GM12878 (cell line): ENCODE data around the gene RBM15. TPM values are rescaled to one million over a fixed set of nuclear protein-coding genes. Genes with fewer than 3 reads are reported as not detected.

ENCODE experiments used
- BHLHE40 ChIP-seq, 2 experiments: fragments of 450-650 bp in 1 of 2; IDR thresholded peaks; 2 replicates each; pipeline ENCODE4 v1.6.1; 2011 to 2017; ENCODE audit warnings: low read depth in 2 of 2, borderline replicate concordance in 1 of 2, improper control_type of control experiment in 1 of 2, low read length in 1 of 2, mild to moderate bottlenecking in 1 of 2
- BMI1 ChIP-seq: fragments of 450-650 bp; IDR thresholded peaks from 2 replicates; pipeline ENCODE4 v1.6.1; 2016; ENCODE audit warnings: mild to moderate bottlenecking, moderate library complexity, borderline replicate concordance
- CBFB ChIP-seq: IDR thresholded peaks from 2 replicates; pipeline ENCODE4 v1.6.1; 2016; ENCODE audit warnings: antibody characterized with exemption, low read depth
- DPF2 ChIP-seq: fragments of 450-650 bp; IDR thresholded peaks from 2 replicates; pipeline ENCODE4 v1.6.1; 2017; ENCODE audit warnings: mild to moderate bottlenecking
- EED ChIP-seq: sonication (generic); IDR thresholded peaks from 2 replicates; pipeline ENCODE4 v1.6.1; 2016; ENCODE audit warnings: antibody characterized with exemption, low read depth
- EP300 ChIP-seq, 2 experiments: fragments of 150-350 bp in 1 of 2; IDR thresholded peaks; 2 replicates each; pipeline ENCODE4 v1.6.1; 2011 to 2012; ENCODE audit warnings: low read depth in 2 of 2, low read length in 2 of 2, borderline replicate concordance in 1 of 2, improper control_type of control experiment in 1 of 2, inconsistent platforms in 1 of 2; ENCODE audit not compliant: control insufficient read depth in 1 of 2
- HCFC1 ChIP-seq: fragments of 150-350 bp; IDR thresholded peaks from 2 replicates; pipeline ENCODE4 v1.6.1; 2014; ENCODE audit warnings: low read length
- HDAC6 ChIP-seq: fragments of 200-600 bp; sonication (generic); IDR thresholded peaks from one replicate; pipeline ENCODE4 v1.8.0; 2017; ENCODE audit warnings: antibody characterized with exemption; ENCODE audit not compliant: unreplicated experiment
- IKZF1 ChIP-seq: fragments of 450-650 bp; conservative IDR thresholded peaks from 2 replicates; pipeline ENCODE4 v1.6.1; 2017; ENCODE audit warnings: antibody characterized with exemption, mild to moderate bottlenecking
- KLF5 ChIP-seq: fragments of 450-650 bp; IDR thresholded peaks from 2 replicates; pipeline ENCODE4 v1.6.1; 2014; ENCODE audit warnings: mild to moderate bottlenecking; ENCODE audit not compliant: partially characterized antibody
- NR2C2 ChIP-seq: IDR thresholded peaks from 2 replicates; pipeline ENCODE4 v1.6.1; 2011; ENCODE audit warnings: borderline replicate concordance, low read depth; ENCODE audit not compliant: control insufficient read depth, insufficient read length
- NR2F1 ChIP-seq: fragments of 450-650 bp; conservative IDR thresholded peaks from 2 replicates; pipeline ENCODE4 v1.6.1; 2017; ENCODE audit warnings: mild to moderate bottlenecking
- NRF1 ChIP-seq: conservative IDR thresholded peaks from 2 replicates; pipeline ENCODE4 v1.6.1; 2011; ENCODE audit warnings: mild to moderate bottlenecking, low read depth, low read length, improper control_type of control experiment
- PKNOX1 ChIP-seq: fragments of 450-650 bp; IDR thresholded peaks from 2 replicates; pipeline ENCODE4 v1.6.1; 2016; ENCODE audit warnings: mild to moderate bottlenecking
- POU2F2 ChIP-seq: IDR thresholded peaks from 3 replicates; pipeline ENCODE4 v1.6.1; 2011; ENCODE audit warnings: low read depth, mild to moderate bottlenecking, low read length, borderline replicate concordance
- RB1 ChIP-seq: fragments of 450-650 bp; formaldehyde crosslinking; IDR thresholded peaks from 2 replicates; pipeline ENCODE4 v1.6.1; 2017; ENCODE audit warnings: mild to moderate bottlenecking, borderline replicate concordance
- SMC3 ChIP-seq: IDR thresholded peaks from 2 replicates; pipeline ENCODE4 v1.6.1; 2011; ENCODE audit warnings: low read length, improper control_type of control experiment, borderline replicate concordance
- STAT3 ChIP-seq: IDR thresholded peaks from 2 replicates; pipeline ENCODE4 v1.6.1; 2011; ENCODE audit warnings: low read depth, low read length, improper control_type of control experiment
- TCF3 ChIP-seq: IDR thresholded peaks from 2 replicates; pipeline ENCODE4 v1.6.1; 2012; ENCODE audit warnings: low read depth, mild to moderate bottlenecking, low read length, borderline replicate concordance; ENCODE audit not compliant: insufficient read depth
- WRNIP1 ChIP-seq: IDR thresholded peaks from 2 replicates; pipeline ENCODE4 v1.6.1; 2011; ENCODE audit warnings: low read depth, low read length, improper control_type of control experiment, borderline replicate concordance
- ZBED1 ChIP-seq: IDR thresholded peaks from 2 replicates; pipeline ENCODE4 v1.6.1; 2016; ENCODE audit warnings: borderline replicate concordance
- ZNF217 ChIP-seq: fragments of 450-650 bp; IDR thresholded peaks from 2 replicates; pipeline ENCODE4 v1.6.1; 2017; ENCODE audit warnings: antibody characterized with exemption, mild to moderate bottlenecking
- ZNF622 ChIP-seq: fragments of 450-650 bp; IDR thresholded peaks from 2 replicates; pipeline ENCODE4 v1.6.1; 2017; ENCODE audit warnings: mild to moderate bottlenecking, inconsistent platforms
- ZSCAN29 ChIP-seq: fragments of 450-650 bp; IDR thresholded peaks from 2 replicates; pipeline ENCODE4 v1.6.1; 2017; ENCODE audit warnings: mild to moderate bottlenecking, moderate library complexity
- polyA plus RNA-seq, 11 experiments: library from polyadenylated mRNA; depleted of rRNA in 4 of 11; unstranded in 6 of 11; stranded (reverse) in 5 of 11; fragments of >200 nt; fragmentation: Nextera tagmentation in 4 of 11; fragmentation: Illumina TruSeq in 1 of 11; extraction: Ambion mirVana in 4 of 11; extraction: Trizol in 1 of 11; gene quantifications; 1 replicate in 1 of 11; 2 replicates in 10 of 11; pipeline versions ENCODE4 v1.2.1 to v1.2.3, GENCODE V29; 2011 to 2016; ENCODE audit warnings: inconsistent platforms in 2 of 11, missing spikeins in 2 of 11, low read depth in 1 of 11
- total RNA-seq, 4 experiments: library from RNA; depleted of rRNA in 3 of 4; stranded (reverse); fragments of >200 nt in 3 of 4; fragmentation: Illumina TruSeq in 1 of 4; extraction: Trizol in 1 of 4; gene quantifications; 2 replicates each; pipeline versions ENCODE4 v1.2.1 to v1.2.3, GENCODE V29; 2013 to 2021
- TF ChIP-seq, protein P1 (sequence below): fragments of 450-650 bp; IDR thresholded peaks from 2 replicates; pipeline ENCODE4 v1.6.1; 2018; ENCODE audit warnings: borderline replicate concordance, mild to moderate bottlenecking; ENCODE audit not compliant: partially characterized antibody
- TF ChIP-seq, protein P2 (sequence below), 3 experiments: IDR thresholded peaks in 2 of 3; conservative IDR thresholded peaks in 1 of 3; 2 replicates each; pipeline ENCODE4 v1.5.1; 2011; ENCODE audit warnings: low read depth in 3 of 3, low read length in 3 of 3, mild to moderate bottlenecking in 3 of 3, control low read depth in 2 of 3, moderate library complexity in 2 of 3, inconsistent platforms in 1 of 3, mixed read lengths in 1 of 3; ENCODE audit not compliant: control insufficient read depth in 2 of 3, insufficient read depth in 1 of 3; ENCODE audit errors: extremely low read depth in 1 of 3
- TF ChIP-seq, protein P3 (sequence below): IDR thresholded peaks from 2 replicates; pipeline ENCODE4 v1.6.1; 2011; ENCODE audit warnings: low read depth, low read length, improper control_type of control experiment, borderline replicate concordance

Gene RBM15
- total and polyA plus RNA-seq, 10 of the 15 experiments (the other 5 are each of a cell fraction or from before 2014, with no cell fraction given) = 3.1 to 63.2 (median 26.7) TPM

DNA sequence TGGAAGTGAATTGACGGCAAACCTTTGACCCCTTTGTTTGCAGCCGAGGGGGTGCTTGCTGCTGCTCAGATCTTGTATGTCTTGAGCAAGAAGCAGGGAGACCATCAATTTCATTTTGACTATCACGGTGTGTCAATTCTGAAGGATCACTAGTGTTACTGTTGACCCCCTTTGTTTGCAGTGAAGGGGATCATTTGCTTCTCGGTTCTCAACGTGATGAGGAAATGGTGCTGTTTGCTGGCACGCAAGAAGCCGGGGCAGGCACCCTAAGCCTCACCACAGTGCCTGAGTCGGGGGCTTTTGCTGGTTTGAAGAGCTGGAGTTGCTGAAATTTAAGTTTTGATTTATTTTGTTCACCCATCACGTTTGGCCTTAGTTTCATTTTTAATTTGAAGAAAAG, 7.5 kb downstream of the RBM15 start (continued):
- TF ChIP-seq, protein P1, sequence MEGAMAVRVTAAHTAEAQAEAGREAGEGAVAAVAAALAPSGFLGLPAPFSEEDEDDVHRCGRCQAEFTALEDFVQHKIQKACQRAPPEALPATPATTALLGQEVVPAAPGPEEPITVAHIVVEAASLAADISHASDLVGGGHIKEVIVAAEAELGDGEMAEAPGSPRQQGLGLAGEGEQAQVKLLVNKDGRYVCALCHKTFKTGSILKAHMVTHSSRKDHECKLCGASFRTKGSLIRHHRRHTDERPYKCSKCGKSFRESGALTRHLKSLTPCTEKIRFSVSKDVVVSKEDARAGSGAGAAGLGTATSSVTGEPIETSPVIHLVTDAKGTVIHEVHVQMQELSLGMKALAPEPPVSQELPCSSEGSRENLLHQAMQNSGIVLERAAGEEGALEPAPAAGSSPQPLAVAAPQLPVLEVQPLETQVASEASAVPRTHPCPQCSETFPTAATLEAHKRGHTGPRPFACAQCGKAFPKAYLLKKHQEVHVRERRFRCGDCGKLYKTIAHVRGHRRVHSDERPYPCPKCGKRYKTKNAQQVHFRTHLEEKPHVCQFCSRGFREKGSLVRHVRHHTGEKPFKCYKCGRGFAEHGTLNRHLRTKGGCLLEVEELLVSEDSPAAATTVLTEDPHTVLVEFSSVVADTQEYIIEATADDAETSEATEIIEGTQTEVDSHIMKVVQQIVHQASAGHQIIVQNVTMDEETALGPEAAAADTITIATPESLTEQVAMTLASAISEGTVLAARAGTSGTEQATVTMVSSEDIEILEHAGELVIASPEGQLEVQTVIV = no peak
- TF ChIP-seq ZNF217 = no peak
- TF ChIP-seq NR2C2 = no peak
- no peak for TF ChIP-seq KLF5
- no peak for TF ChIP-seq BMI1
- no peak for TF ChIP-seq CBFB
- no peak for TF ChIP-seq BHLHE40 (IDR thresholded peaks at IDR 0.05; ENCODE audit: borderline replicate concordance in 1 of 2, low read depth in 2 of 2, low read length in 1 of 2)
- TF ChIP-seq, protein P2, sequence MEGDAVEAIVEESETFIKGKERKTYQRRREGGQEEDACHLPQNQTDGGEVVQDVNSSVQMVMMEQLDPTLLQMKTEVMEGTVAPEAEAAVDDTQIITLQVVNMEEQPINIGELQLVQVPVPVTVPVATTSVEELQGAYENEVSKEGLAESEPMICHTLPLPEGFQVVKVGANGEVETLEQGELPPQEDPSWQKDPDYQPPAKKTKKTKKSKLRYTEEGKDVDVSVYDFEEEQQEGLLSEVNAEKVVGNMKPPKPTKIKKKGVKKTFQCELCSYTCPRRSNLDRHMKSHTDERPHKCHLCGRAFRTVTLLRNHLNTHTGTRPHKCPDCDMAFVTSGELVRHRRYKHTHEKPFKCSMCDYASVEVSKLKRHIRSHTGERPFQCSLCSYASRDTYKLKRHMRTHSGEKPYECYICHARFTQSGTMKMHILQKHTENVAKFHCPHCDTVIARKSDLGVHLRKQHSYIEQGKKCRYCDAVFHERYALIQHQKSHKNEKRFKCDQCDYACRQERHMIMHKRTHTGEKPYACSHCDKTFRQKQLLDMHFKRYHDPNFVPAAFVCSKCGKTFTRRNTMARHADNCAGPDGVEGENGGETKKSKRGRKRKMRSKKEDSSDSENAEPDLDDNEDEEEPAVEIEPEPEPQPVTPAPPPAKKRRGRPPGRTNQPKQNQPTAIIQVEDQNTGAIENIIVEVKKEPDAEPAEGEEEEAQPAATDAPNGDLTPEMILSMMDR (IDR thresholded peaks at IDR 0.05 in 2 of 3, conservative IDR thresholded peaks at IDR 0.05 in 1 of 3; ENCODE audit: control insufficient read depth in 2 of 3, extremely low read depth in 1 of 3, insufficient read depth in 1 of 3, low read depth in 3 of 3, low read length in 3 of 3) = no peak
- TF ChIP-seq ZBED1 = no peak; the same call in 1 of the 2 replicates
- TF ChIP-seq RB1 = no peak
- TF ChIP-seq NR2F1 = no peak; the same call in 1 of the 2 replicates
- no peak for TF ChIP-seq WRNIP1
- TF ChIP-seq NRF1 = no peak
- TF ChIP-seq HDAC6 = no peak
- TF ChIP-seq EED = no peak
- no peak for TF ChIP-seq EP300 (IDR thresholded peaks at IDR 0.05; ENCODE audit: borderline replicate concordance in 1 of 2, control insufficient read depth in 1 of 2, low read depth in 2 of 2, low read length in 2 of 2)
- no peak for TF ChIP-seq IKZF1
- no peak for TF ChIP-seq ZNF622
- TF ChIP-seq DPF2 = no peak
- TF ChIP-seq HCFC1 = no peak
- TF ChIP-seq POU2F2 = 0 out of 3 replicates have a peak, but pooled peaks have one; percentile 13
- no peak for TF ChIP-seq ZSCAN29
- TF ChIP-seq TCF3 = no peak
- no peak for TF ChIP-seq PKNOX1
- TF ChIP-seq, protein P3, sequence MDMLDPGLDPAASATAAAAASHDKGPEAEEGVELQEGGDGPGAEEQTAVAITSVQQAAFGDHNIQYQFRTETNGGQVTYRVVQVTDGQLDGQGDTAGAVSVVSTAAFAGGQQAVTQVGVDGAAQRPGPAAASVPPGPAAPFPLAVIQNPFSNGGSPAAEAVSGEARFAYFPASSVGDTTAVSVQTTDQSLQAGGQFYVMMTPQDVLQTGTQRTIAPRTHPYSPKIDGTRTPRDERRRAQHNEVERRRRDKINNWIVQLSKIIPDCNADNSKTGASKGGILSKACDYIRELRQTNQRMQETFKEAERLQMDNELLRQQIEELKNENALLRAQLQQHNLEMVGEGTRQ = no peak
- TF ChIP-seq STAT3 = no peak
- TF ChIP-seq SMC3 = no peak
